ENCODE data around the gene SEC22C. TPM values are rescaled to one million over a fixed set of nuclear protein-coding genes. Genes with fewer than 3 reads are reported as not detected.

The SEC22C gene
- polyA plus RNA-seq, 3 donors: 15.3 to 28.4 (median 27.4) TPM

GRCh38 chr3:42507761-42508335 lies 73.9 kb downstream of the SEC22C start:
- Histone ChIP-seq H4K20me1 (ENCODE audit: insufficient read depth, low read length) (peaks cover 78% of the 10 kb centered on the region), H3K27ac (ENCODE audit: low read depth in 1 of 2, low read length in 2 of 2) (no peak overlapping the region), H3K9ac (ENCODE audit: insufficient read depth, low read length, poor library complexity, severe bottlenecking) (no peak overlapping the region), H2AFZ (ENCODE audit: insufficient read depth, low read depth, low read length, poor library complexity, severe bottlenecking) (no peak overlapping the region), H3K36me3 (replicated peaks in 1 of 2; ENCODE audit: control insufficient read depth in 1 of 2, insufficient read depth in 2 of 2, low read length in 2 of 2) (peaks cover 0 to 13% of the 10 kb centered on the region in 2 donors), H3K4me1 (ENCODE audit: control insufficient read depth in 1 of 2, insufficient read depth in 2 of 2, low read length in 2 of 2) (peaks cover 72 to 83% of the 10 kb centered on the region in 2 donors), H3K79me2 (ENCODE audit: insufficient read depth, low read length) (peaks cover 24% of the 10 kb centered on the region), H3K9me3 (replicated peaks in 1 of 2; ENCODE audit: control insufficient read depth in 1 of 2, insufficient read depth in 1 of 2, low read length in 2 of 2) (no peaks in the 10 kb centered on the region), H3K4me3 (replicated peaks in 1 of 3; ENCODE audit: low read depth in 2 of 3, low read length in 3 of 3) (peak overlapping the region in 1 of 3 experiments; percentile 51), H3K27me3 (ENCODE audit: control insufficient read depth in 2 of 2, insufficient read depth in 2 of 2, low read length in 2 of 2) (no peaks in the 10 kb centered on the region), H3K4me2 (replicated peaks; ENCODE audit: extremely low read depth, low read length, poor library complexity, severe bottlenecking) (peak overlapping the region; percentile 65)
- peak overlapping the region in 4 of 7 donors; percentile 9 to 79 (median 70) for H3K27ac Mint-ChIP-seq
- intact Hi-C loops (cut with micrococcal nuclease): no loop called here
- H3K27me3 Mint-ChIP-seq (ENCODE audit: low read depth in 3 of 3): peaks cover 0 to 6% (median 6%) of the 10 kb centered on the region in 3 donors
- H3K36me3 Mint-ChIP-seq: peaks cover 33 to 55% of the 10 kb centered on the region in 2 donors
- TF ChIP-seq CTCF (IDR thresholded peaks at IDR 0.05): no peak
- no CpG with 5 or more reads among the region's 6 CpGs for WGBS (ENCODE audit: insufficient coverage)
- H3K4me1 Mint-ChIP-seq: peaks cover 78% of the 10 kb centered on the region
- no peak for DNase-seq
- H3K4me3 Mint-ChIP-seq: peak overlapping the region; percentile 54 to 64
- no peaks in the 10 kb centered on the region for H3K9me3 Mint-ChIP-seq

GRCh38 chr3:42507252-42507651 lies 74.5 kb downstream of the SEC22C start:
- Histone ChIP-seq H3K9me3 (replicated peaks in 1 of 2; ENCODE audit: control insufficient read depth in 1 of 2, insufficient read depth in 1 of 2, low read length in 2 of 2) (no peaks in the 10 kb centered on the region), H4K20me1 (ENCODE audit: insufficient read depth, low read length) (peaks cover 72% of the 10 kb centered on the region), H2AFZ (ENCODE audit: insufficient read depth, low read depth, low read length, poor library complexity, severe bottlenecking) (no peak overlapping the region), H3K36me3 (replicated peaks in 1 of 2; ENCODE audit: control insufficient read depth in 1 of 2, insufficient read depth in 2 of 2, low read length in 2 of 2) (peaks cover 0 to 7% of the 10 kb centered on the region in 2 donors), H3K79me2 (ENCODE audit: insufficient read depth, low read length) (peaks cover 26% of the 10 kb centered on the region), H3K4me3 (replicated peaks in 1 of 3; ENCODE audit: low read depth in 2 of 3, low read length in 3 of 3) (peak overlapping the region in 1 of 3 experiments; percentile 51), H3K4me2 (replicated peaks; ENCODE audit: extremely low read depth, low read length, poor library complexity, severe bottlenecking) (no peak overlapping the region), H3K27me3 (ENCODE audit: control insufficient read depth in 2 of 2, insufficient read depth in 2 of 2, low read length in 2 of 2) (no peaks in the 10 kb centered on the region), H3K9ac (ENCODE audit: insufficient read depth, low read length, poor library complexity, severe bottlenecking) (no peak overlapping the region), H3K27ac (ENCODE audit: low read depth in 1 of 2, low read length in 2 of 2) (no peak overlapping the region), H3K4me1 (ENCODE audit: control insufficient read depth in 1 of 2, insufficient read depth in 2 of 2, low read length in 2 of 2) (peaks cover 74 to 87% of the 10 kb centered on the region in 2 donors)
- intact Hi-C loops (cut with micrococcal nuclease): no loop called here
- no peak overlapping the region for H3K27ac Mint-ChIP-seq
- H3K4me3 Mint-ChIP-seq: no peak overlapping the region
- H3K4me1 Mint-ChIP-seq: peaks cover 79% of the 10 kb centered on the region
- H3K27me3 Mint-ChIP-seq (ENCODE audit: low read depth in 3 of 3): peaks cover 0 to 7% (median 6%) of the 10 kb centered on the region in 3 donors
- peaks cover 28 to 49% of the 10 kb centered on the region in 2 donors for H3K36me3 Mint-ChIP-seq
- DNase-seq: no peak
- no peak for TF ChIP-seq CTCF (IDR thresholded peaks at IDR 0.05)
- 100% methylated on average over 3 of the region's 7 CpGs for WGBS (ENCODE audit: insufficient coverage)
- H3K9me3 Mint-ChIP-seq: no peaks in the 10 kb centered on the region
